Stimulated activated CD8-positive, alpha-beta memory T cell treated with anti-CD3 and anti-CD28 coated beads, Interleukin-12 subunit alpha, Interleukin-12 subunit beta, amount 100 ng/mL, for 24 hours (primary cell): ENCODE data around the gene GNA12.
"Not testable (repeated sequence)": the region's sequence is repeated elsewhere in the genome, so short reads cannot be mapped to it uniquely, and the experiment has no call there.

Source experiments
- DNase-seq: peaks from one replicate; pipeline ENCODE4 v3.0.0-alpha.2; 2020; ENCODE audit errors: extremely low read depth

GNA12 gene

DNA sequence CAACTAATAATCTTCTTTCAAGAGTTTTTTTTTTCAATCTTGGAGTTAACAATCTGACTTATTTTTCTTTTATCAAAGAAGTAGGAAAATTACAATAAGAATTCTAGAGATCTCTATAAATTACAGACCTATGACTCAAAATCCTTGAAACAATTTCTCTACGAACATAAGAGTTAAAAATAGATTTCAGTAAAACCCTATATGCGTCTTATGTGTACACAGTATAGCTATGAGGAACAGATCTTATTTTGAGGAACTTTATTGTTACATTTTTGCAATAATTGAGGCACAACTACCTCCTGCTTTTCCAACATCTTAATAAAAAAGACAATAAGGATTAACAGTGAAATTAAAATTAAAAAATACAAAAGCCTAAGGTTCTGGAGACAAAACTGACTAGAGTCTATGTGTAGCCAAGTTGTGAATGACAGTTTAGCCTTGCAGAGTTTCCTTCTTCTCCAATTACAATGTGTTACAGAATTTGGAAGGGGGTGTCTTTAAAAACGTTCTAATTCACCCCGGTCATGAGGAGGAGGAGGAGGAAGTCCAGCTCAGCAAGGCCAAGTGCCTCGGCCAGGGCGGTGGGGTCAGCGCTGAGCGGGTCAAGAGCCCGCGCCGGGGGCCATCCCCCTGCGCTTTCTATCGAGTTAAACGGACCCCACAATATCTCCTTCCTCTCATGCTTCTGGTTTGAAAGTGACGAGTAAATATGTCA is 115.6 kb downstream of the GNA12 start:
- no peak for DNase-seq

DNA sequence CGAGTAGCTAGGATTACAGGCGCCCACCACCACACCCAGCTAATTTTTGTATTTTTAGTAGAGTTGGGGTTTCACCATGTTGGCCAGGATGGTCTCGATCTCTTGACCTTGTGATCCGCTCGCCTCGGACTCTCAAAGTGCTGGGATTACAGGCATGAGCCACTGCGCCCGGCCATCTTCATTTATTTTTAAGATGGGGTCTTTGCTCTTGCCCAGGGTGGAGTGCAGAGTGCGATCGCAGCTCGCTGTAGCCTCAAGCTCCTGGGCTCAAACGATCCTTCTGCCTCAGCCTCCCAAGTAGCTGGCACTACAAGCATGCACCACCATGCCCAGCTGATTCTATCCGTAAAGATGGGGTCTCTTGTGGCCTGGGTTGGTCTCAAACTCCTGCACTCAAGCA is 116.9 kb downstream of the GNA12 start:
- DNase-seq, result not testable (repeated sequence)

DNA sequence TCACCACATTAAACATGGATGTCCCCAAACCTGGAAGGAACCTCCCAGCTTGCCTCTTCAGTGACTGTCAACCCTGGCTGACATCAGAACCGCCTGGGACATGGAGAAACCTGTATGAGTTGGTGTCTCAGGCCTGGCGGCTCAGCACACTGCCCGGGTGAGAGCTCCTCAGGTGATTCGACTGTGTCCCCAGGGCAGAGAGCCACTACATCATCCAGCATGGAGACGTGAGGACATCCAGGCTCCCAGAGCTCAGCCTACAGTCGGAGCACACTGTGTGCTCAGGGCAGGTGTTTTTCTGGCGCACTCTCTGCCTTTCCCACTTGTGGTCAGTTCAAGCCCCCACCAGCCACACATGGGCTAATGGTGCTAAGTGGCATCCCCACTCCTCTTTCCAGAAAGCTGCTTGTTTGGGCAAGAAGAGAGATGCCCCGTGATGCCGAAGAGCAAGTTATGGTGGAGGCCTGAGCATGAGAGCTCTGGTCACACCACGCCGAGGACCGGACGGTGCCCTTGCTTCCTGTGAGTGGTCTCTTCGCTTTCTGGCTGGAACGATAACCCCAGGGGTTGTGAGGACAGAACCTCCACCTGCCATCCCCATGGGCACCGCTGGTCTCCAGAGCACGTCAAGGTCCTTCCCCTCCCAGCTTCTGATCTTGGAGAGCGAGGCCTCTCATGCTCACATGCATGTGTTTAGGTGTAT is 117.6 kb downstream of the GNA12 start:
- no peak for DNase-seq

DNA sequence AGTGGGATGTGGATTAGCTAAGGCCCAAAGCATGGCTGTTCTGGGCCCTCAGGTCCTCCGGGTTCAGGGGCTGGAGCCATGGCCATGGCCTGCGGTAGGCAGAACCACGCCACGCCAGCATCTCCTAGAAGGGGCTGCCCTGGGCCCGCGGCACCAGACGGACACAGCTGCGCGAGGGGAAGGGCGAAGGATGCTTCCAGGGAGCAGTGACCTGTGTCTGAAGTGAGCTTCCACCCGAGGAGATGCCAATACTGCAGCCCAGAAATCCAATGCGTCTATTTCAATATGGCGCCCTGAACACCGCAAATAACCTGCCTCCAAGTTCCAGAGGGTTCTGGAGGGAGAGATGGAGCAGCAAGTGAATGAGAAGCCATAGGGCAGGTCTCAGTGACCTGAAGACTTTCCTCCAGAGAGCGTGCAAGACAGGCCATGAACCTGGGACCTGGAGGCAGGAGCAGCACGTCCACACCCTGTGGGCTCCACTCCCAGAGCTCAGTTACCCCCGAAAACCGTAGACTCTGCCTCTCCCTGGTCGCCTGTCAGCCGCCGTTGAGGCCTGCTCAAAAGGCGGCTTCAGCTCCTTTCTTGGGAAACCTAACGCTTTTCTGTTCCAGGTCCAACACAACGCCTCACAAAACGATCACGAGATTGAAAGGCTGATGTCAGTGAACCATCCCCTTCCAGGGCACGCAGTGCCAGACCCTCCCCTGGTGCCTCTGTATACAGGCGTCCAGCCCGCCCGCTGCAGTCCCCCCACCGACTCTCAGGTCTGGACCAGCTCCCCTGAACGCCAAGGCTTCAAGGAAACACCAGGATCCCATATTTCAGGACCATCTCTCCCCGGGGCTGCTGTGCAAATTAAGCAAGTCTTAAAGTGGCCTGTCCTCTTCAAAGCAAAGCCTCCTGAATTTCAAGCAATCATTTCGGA is 118.7 kb downstream of the GNA12 start:
- no peak for DNase-seq

DNA sequence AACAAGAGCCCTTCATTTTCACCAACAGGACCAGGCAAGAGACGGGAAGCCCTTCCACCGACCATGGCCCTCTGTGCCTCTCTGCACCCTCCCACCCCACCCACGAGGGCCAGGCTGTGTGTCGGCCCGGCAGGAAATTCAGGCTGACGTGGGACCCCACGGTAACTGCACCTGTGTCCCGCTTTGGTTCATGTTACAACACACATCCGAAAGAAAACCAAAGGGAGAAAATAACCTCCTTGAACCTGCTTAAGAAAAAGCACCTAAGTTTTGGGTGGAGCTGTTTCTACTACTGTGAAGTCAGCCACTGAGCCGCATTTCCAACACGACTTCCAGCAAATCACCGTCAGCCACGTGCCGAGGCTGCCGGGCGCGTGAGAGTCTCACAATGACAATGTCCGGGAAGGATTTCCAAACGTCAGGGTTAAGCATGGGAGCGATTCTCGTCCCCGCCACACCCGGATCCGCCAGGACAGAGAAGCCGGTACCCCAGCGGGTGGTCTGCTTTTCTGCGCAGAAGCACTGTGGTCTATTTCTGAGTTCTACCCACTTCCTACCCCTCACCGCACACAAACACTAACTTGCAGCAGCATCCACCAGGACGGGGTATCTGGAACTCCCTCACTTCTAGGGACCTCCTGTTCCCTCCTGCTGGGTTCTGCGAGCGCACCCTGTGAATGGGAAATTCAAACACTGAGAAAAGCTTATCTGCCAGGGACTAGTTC is 119.5 kb downstream of the GNA12 start:
- DNase-seq, result no peak

DNA sequence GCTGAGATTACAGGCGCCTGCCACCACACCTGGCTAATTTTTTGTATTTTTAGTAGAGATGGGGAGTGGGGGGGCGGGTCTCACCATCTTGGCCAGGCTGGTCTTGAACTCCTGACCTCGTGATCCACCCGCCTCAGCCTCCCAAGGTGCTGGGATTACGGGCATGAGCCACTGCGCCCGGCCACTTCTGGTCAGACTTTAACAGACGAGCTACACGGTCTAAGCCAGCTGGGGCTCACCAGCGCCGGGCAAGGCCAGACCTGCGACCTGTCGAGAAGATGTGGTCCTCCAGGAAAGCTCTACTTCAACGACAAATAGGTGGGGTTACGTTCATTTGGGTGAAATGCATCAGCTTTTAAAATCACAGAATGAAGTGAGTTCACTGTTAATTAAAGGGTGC is 120.1 kb downstream of the GNA12 start:
- DNase-seq, result not testable (repeated sequence)

DNA sequence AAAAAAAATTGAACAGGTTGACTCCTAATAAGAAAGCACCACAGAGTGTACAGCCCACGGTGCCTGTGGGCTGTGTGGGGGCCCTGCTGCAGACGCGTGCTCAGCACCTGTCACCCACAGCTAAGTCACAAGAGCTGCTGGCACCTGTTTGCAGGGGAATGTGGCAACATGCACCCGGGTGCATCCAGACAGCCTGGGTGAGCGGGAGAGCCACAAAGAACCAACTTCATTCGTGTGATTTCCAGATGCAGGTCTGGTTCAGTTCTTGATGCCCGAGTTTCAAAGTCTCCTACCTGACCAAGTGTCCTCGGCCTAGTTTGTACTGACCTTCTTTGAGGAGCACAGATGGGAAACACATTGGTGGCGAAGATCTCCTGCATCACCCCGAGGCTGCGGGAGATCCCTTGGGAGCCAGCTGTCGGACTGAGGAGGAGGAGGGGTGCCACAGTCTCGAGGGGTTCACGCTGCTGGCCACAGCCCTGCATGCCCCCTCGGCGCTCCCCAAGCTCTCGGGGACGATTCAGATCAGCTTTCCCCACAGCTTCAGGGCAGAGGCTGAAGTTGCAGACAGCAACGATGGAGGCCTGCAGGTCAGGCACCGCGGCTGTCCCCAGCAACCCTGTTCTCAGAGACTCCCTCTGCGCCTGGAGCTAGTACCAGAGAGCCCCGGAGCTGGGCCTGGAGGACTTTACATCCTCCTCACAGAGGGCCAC is 120.8 kb downstream of the GNA12 start:
- no peak for DNase-seq

DNA sequence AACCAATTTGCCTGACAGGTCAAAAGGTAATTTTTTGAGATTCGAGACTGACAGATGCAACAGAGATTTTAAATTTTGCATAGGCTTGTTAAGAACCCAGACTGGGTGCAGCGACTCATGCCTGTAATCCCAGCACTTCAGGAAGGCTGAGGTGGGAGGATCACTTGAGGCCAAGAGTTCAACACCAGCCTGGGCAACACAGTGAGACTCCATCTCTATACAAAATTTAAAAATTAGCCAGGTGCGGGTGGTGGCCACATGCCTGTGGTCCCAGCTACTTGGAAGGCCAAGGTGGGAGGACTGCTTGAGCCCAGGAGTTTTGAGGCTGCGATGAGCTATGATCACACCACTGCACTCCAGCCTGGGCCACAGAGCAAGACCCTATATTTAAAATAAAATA is 121.5 kb downstream of the GNA12 start:
- no peak for DNase-seq

DNA sequence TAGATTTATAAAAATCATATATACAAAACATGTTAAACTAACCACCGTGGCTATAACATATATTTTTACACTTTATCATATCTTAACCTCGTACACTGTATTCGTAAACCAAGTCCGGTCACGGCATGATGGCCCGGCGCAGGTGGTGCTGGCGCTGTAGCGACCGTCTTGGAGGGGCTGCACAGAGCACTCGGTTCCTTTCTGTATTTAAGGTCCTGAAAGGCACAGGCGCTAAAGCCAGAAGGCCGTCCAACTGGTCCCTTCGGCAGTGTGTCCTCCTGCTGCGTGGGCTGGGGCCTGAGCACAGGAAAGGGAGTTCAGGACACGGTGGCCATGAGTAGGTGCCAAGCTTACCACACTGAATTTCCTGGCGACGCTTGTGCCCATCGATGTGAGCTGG is 122.3 kb downstream of the GNA12 start:
- DNase-seq, result no peak

DNA sequence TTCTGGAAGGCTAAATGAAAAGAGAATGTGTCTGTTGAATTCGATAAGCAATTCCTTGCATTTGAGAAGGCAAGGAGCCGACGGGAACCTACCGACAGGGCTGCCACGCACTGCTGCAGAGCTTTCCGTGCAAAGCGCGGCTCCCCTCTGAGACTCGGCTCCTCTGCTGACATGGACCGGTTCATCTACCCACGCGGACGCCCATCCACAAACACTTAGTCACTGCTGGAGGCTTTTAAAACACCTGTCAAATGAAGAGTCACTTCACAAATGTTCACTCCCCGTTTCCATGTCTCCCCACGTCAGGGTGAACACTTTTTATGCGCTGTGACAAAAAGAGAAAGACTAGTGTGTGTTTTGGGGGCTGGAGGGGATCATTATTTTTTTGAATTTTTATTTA is 124.1 kb downstream of the GNA12 start:
- no peak for DNase-seq

DNA sequence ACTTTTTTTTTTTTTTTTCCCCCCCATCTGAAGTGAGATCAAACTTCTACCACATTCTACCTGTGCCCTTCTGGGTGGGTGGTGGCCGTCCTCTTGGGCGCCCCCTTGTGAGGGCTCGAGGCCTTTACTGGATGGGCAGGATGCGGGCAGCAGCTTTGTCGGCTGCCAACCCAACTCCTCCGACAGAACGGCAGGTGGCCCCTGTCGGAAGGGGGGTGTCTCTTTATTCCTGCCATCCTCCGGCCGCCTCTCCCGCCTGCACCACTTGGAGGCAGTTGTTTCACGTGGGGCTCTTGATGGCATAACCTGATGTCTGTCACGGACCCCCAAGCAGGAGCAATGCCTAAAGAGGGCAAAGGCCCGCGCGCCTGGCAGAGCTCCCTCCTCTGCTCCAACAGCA is 125.1 kb downstream of the GNA12 start:
- no peak for DNase-seq

DNA sequence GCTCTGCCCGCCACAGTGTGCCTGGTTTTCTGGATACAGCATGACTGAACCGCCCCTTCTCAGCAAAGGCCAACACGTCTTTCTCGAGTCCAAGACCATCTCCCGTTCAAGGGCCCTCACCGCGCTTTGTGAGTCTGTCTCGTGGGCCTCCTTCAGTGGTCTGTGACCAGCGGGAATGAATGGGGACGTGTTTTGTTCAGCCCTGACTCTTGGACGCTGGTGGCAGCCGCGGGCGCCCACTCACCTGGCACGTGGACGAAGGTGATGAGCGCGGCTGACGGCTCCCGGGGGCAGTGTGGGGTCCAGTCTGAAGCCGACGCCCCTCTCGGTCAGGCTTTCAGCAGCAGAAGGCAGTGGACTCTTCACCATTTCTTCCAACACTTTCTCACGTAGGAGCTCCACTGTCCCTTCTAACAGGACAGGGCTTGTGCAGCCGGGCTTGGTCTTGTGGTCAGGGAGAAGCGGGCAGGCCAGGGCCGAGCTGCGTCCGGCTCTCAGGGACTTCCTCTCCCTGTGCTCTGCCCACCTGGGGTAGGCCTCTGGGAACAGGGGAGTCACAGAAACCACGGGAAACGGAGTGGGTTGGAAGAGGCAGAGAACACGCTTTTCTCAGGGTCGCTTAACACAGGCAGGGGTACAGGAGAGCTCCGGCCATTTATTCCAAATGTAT is 125.7 kb downstream of the GNA12 start:
- DNase-seq, result no peak

DNA sequence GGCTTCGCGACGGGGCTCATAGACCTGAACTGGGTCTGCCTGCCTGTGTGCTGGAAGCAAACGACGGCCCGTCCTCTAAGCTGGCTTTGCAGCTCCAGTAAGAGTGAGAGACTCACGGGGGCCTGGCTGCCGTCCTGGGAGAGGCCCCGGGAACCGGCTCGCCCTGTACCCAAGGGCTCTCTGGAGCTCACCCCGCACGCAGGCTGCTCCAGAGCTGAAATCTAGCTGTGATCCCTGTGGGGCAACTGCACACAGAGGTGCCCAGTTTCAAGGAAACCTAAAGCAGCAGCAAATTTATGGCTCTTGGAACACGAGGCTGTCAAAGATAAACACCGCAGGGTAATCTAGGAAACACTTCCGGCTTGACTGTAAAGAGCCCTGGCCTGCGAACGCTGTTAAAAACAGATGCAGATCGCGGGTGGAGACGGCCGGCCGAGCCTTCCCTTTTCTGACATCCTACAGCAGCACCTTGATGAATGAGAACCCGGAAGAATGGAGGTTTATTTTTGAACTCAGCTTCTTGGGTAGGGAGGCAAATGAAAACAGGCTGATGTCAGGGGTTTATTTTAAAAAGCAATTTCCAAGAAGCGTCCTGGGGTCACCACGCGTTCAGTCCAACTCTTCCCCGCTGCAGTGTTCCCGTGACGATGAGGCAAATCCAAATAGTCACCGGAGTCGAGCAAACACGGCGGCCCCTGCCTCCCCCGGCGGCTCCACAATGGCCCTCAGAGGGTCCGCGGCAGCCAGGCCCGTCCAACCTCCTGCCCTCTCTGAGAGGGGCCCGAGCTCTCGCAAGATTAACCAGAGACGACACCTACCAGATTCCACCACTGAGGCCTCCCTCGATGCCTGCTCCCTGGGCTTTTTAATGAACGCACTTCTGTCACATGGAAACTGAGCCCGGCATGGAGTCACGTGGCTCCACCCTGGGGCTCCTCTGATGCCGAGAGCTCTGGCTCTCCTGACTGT is 126.5 kb downstream of the GNA12 start:
- no peak for DNase-seq

DNA sequence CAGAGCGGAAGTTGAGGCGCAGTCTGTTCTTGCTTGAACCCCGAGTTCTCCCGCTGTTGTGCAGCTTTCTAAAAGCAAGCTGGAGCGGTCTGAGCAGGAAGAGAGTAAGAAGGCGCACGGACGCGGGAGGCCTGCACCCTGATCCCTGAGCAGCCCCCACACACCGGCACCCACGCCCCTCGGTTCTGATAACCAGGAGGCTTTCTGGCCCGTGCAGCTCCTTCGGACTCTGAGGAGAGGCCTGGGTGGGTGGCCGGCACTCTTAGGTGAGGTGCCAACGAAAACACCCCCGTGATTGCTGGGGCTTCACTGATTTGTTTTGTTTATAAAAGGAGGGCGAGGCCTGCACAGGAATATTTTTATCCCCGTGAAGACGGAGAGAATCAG is 127.2 kb downstream of the GNA12 start:
- no peak for DNase-seq

DNA sequence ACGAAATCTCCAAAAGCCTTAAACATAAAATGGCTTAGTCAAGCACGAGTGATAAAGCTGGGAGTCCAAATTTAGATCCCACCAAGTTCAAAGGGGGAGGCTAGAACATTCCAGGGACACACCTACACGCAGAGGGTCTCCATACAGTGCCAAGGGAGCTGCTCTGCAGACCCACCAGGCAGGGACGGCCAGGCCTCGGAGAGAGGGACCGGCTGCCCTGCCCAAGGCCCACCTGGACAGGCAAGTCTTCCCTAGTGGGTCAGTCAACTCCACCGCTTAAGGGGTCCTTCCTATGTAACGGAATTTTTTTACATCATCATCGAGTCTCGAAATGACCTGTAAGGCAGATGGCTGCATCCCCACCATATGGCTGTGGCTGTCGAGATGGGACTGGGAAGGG is 127.6 kb downstream of the GNA12 start:
- DNase-seq, result no peak

DNA sequence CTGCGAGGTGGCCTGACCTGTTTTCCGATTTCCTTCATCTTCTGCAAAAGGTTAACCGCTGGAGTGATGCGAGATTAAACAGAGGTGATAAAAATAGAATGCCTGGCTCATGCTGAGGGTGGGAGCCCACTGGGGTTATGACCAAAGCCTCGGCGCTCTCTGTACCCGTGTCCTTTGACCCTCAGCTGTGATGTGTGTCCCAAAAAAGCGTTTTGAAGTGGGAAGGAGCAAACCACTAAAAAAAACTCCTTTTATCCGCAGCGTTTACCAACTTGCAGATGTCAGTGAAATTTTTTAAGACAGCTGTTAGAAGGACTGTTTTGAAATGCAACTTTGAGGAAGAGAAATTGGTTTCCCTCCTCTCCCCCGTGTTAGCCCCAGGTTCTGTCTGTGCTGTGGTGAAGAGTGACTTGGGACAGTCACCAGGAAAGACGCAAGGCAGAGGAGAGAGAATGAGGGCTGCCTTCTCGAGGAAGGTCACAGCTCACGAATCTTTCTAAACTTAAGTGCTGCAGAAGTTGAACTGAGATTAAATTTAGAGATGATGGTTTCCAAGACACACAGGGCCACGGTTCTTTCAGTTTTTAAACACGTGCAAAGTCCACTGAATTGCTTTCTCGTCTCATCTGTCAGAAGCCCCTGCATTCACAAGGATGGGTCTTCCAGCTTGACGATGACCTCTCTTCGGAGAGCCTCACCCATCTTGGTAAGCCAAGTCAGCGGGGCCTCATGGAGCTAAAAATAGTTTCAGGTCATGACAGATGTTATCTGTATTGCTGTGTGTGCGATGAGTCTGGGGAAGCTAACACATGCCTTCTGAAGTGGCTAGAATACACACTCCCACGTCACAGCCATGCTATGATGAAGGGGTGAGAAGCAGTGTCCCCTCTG is 128.5 kb downstream of the GNA12 start:
- no peak for DNase-seq

DNA sequence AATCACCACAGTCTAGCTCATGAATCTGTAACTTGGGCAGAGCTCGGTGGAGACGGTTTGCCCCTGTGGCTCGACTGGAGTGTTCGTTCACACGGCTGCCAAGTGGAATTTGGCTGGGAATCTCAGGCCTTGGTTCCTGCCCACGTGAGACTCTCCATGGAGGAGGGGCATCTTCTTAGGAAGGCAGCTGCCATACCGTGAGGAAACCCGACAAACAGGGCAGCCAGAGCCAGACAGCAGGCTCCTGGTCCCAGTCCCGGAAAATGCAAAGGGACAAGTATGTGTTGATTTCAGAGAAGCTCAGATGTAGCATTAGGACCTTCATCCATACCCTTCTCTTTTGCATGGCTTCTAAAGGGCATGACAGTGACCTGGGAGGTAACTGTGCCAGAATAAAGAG is 129.5 kb downstream of the GNA12 start:
- no peak for DNase-seq

DNA sequence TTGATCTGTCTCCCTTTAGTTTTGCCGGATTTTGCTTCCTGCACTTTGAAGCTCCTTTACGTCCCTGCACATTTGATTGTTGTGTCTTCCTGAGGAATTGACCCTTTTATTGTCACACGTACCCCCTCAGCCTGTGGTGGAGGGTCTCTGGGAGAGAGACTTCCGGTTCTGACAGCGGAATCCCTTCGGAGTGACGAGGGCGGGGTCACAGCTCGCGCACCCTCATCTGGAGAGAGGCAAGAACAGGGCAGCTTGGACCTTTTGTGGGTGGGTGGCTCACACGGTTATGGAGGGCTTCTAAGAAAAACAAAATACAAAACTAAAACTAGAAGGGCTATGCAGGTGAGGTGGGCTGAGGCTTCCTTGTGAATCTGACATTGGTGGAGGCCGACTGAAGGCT is 130.1 kb downstream of the GNA12 start:
- DNase-seq, result no peak

DNA sequence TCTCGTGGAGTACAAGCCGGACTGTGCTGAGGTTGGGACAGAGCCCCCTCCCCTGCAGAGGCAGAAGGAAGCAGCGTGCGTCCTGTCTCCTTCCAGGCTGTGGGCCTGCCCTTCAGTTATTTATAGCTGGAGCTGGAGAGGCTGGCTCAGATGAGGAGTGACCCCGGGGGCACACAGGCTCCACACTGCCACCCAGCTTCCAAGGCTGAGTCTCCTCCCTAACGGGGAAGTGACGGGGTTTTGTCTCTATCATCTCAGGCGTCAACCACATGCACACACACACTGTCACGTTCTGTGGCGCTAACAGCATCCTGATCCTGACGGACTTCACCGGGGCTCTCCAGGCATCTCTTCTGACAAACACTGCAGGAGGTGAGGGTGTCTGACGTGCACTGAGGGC is 130.7 kb downstream of the GNA12 start:
- no peak for DNase-seq
